ENCODE measurements around the gene RAN. TPM values are rescaled to one million over a fixed set of nuclear protein-coding genes. Genes with fewer than 3 reads are reported as not detected.

Gene RAN
- total RNA-seq, 1 experiment from 2014 or later: 1,193 TPM

GRCh38 chr12:130925666-130926015 lies 53.8 kb downstream of the RAN start:
- intact Hi-C loops (cut with micrococcal nuclease; ENCODE audit: unreplicated experiment) (no loop called here), in situ Hi-C loops (cut with HindIII; ENCODE audit: low pct_unique_long_range_greater_than_20kb, low sequenced_read_pairs) (no loop called here)

More at GRCh38 chr12:130925666-130926015, 53.8 kb downstream of the RAN start:
- ChIA-PET POLR2A (no interaction called here), CTCF (no interaction called here)
- ATAC-seq: no peak
- Histone ChIP-seq H3K4me1 (ENCODE audit: control insufficient read depth, insufficient read depth, low read length) (no peaks in the 10 kb centered on the region), H3K27me3 (ENCODE audit: control insufficient read depth, insufficient read depth, low read length) (peaks cover 21% of the 10 kb centered on the region), H3K36me3 (ENCODE audit: control insufficient read depth, insufficient read depth, low read length) (no peaks in the 10 kb centered on the region), H3K9me3 (ENCODE audit: control insufficient read depth, insufficient read depth, low read depth, low read length) (no peaks in the 10 kb centered on the region), H3K4me3 (ENCODE audit: low read depth in 2 of 2, low read length in 2 of 2) (no peak overlapping the region), H3K27ac (ENCODE audit: low read length) (no peak overlapping the region)
- no peak for DNase-seq (ENCODE audit: low read depth, low spot score)
- no TSS peak for BruUV-seq (replicated peaks)
- TF ChIP-seq SIN3A (IDR thresholded peaks at IDR 0.05; ENCODE audit: borderline replicate concordance, insufficient read depth, low read depth, low read length) (no peak), TCF7L2 (IDR thresholded peaks at IDR 0.05; ENCODE audit: low read depth, low read length) (no peak), POLR2AphosphoS5 (IDR thresholded peaks at IDR 0.05; ENCODE audit: low read depth, low read length) (no peak)
- TF ChIP-seq, protein P1, sequence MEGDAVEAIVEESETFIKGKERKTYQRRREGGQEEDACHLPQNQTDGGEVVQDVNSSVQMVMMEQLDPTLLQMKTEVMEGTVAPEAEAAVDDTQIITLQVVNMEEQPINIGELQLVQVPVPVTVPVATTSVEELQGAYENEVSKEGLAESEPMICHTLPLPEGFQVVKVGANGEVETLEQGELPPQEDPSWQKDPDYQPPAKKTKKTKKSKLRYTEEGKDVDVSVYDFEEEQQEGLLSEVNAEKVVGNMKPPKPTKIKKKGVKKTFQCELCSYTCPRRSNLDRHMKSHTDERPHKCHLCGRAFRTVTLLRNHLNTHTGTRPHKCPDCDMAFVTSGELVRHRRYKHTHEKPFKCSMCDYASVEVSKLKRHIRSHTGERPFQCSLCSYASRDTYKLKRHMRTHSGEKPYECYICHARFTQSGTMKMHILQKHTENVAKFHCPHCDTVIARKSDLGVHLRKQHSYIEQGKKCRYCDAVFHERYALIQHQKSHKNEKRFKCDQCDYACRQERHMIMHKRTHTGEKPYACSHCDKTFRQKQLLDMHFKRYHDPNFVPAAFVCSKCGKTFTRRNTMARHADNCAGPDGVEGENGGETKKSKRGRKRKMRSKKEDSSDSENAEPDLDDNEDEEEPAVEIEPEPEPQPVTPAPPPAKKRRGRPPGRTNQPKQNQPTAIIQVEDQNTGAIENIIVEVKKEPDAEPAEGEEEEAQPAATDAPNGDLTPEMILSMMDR (IDR thresholded peaks at IDR 0.05): no peak

Other genes starting within 250 kb of the RAN start
- gene RIMBP2, start 155.8 kb upstream of the RAN start, total RNA-seq (2021; ENCODE audit: unreplicated experiment): not detected
- 34.0 TPM for gene STX2, start 32.8 kb upstream of the RAN start, total RNA-seq (2021; ENCODE audit: unreplicated experiment)
- gene ADGRD1, start 81.8 kb downstream of the RAN start, total RNA-seq (2021; ENCODE audit: unreplicated experiment): 0.21 TPM